Measurements from ENCODE around the gene XRCC1.
"Not testable (repeated sequence)": the region's sequence is repeated elsewhere in the genome, so short reads cannot be mapped to it uniquely, and the experiment has no call there.

XRCC1 gene

DNA sequence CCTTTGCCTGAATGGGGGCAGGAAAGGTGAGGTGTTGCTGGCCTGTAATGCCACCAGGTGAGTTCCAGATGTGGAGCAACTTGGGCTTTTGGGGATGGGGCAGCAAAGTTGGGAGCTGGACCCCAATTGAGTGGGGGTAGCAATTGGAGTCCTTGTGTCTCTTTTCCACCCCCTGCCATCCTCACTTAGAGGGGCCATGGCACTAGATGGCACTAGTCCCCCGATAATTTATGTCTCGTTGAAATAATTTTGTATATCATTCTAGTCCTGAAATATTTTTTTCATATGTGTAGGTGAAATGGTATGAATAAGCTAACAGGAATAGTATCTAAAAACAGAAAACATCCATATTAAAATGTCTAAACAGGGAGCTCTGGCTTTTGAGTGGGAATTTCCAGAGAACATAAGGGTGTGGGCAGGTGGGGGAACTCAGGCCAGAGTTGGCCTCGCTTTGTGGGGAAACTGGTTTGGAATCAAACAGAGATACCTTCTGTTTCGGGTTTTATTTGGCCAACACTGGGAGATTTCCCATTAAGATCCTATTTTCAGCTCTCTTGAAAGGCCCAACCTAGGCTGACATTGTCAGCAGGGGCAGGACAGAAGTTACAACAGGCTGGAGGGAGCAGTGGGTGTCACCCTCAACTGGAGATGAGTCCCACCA, 24.4 kb upstream of the XRCC1 start:
- DNase-seq (ENCODE audit: low read depth in 3 of 3, low spot score in 1 of 3), result no peak

DNA sequence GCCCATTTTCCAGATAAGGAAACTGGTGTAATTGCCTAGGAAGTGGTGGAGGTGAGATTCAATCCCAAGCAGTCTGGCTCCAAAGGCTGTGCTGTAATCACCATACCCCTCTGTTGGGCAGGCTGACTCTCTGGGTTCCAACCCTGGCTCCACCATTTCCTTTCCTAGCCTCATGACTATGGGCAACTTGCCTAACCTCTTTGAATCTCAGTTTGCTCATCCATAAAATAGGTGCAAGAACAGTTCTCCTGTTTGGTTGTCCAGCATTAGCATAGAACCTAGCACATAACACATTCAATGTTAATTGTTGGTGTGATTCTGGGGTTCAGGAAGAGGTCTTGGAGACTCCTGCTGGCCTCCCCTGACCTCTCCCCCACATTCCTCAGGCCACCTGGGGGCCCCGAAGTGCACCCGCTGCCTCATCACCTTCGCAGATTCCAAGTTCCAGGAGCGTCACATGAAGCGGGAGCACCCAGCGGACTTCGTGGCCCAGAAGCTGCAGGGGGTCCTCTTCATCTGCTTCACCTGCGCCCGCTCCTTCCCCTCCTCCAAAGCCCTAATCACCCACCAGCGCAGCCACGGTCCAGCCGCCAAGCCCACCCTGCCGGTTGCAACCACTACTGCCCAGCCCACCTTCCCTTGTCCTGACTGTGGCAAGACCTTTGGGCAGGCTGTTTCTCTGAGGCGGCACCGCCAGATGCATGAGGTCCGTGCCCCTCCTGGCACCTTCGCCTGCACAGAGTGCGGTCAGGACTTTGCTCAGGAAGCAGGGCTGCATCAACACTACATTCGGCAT, 23.3 kb upstream of the XRCC1 start:
- no peak for DNase-seq (ENCODE audit: low read depth in 3 of 3, low spot score in 1 of 3)

DNA sequence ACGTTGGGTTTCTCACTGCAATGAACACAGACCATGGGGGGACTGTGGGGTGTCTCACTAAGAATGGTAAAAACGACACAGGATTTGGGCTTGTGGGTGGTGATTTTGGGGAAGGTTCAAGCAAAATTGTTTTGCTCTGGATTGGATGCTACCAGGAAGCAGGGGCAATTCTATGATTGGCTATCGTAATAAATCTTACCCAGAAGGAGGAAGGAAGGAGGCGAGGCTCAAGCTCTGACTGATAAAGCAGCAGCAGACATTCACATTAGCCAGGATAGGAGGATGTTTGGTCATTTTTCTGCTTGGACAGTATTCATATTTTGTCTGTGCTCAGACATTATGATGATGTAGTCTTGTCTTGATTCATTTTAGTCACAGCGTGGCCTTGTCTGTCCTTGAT, 22.5 kb upstream of the XRCC1 start:
- no peak for DNase-seq (ENCODE audit: low read depth in 3 of 3, low spot score in 1 of 3)

DNA sequence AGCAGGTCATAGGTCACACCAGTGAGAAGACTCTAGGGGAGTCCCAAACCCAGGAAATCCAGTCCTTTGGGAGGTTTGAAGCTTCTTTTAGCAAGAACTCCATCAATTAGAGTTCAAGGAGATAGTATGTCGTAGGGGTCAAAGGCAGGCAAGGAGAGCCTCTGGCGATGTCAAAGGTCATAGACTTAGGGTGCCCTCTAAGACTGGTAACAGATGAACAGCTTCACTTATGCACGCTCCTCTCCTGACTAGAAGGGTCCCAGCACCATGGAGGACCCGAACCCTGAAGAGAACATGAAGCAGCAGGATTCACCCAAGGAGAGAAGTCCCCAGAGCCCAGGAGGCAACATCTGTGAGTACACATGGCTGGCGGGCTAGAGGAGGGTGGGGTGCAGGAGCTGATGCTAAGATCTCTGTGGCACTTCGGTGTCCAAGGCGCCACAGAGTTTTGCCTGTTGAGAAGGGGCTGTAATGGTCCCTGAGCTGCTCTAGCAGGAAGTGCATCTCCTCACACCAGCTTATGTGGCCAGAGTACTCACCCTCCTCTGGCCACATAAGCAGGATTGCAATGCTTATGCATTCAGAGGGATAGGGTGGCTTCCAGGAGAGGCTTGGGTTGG, 21.6 kb upstream of the XRCC1 start:
- no peak for DNase-seq (ENCODE audit: low read depth in 3 of 3, low spot score in 1 of 3)

DNA sequence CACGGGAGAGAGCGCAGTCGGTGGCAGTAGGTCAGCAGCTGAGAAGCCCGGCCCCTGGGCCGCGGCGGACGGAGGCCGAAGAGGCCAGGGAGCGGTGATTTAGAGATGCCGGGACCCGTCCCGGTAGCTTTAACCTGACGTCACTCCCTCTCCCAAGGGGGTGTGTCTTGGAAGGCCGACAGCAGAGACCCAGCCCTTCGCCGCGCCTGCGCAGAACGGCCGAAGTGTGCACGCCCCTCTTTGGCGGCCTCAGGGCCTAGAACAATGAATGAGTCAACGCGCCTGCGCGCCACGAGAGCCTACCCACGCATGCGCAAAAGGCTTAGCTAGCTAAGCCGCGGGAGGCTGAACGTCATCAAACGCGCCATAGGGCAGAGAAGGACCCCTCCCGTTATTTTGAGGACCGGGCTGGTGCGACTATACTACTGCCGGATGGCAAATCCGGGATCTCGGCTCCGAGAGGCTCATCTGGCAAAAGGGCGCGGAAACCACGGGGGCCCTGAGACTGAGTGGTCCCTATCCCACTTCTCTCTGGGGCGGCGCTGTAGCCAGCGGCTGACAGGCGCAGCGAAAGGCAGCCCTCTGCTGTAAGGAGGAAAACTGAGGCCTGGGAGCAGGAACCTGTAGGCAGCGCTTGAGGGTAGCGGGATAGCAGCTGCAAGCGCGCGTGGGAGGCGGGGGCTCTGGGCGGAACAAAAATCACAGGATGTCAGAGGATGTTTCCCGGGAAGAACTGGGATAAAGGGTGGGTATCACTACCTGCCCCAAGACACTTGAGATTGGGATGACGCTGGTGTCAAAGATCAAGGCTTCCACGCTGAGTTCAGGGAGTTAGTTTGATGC, 20.9 kb upstream of the XRCC1 start, which contains the start of the genes IRGQ and ZNF576:
IRGQ (minus strand) TSS at position 136 of the 843 bp plus-strand sequence. CDS start 796 bp downstream, outside the sequence.
ZNF576 (plus strand) TSS at position 597 of the 843 bp plus-strand sequence. CDS start 514 bp downstream, outside the sequence.
- DNase-seq (ENCODE audit: low read depth in 3 of 3, low spot score in 1 of 3), result peak; percentile 99 to 100 (median 100)

DNA sequence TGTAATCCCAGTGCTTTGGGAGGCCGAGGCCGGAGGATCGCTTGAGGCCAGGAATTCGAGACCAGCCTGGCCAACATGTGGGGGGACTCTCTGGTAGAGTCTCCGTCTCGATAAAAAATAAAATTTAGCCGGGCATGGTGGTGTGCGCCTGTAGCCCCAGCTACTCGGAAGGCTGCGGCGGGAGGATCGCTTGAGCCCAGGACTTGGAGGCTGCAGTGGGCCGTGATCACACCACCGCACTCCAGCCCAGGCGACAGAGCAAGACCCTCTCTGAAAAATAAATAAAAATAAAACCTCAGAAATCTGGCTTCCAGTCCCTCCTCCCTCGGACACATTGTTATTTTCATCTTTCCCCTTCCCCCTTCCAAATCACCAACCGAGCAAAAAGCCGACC, 20.3 kb upstream of the XRCC1 start:
- DNase-seq (ENCODE audit: low read depth in 3 of 3, low spot score in 1 of 3), result peak in 1 of 3 donors; percentile 4

DNA sequence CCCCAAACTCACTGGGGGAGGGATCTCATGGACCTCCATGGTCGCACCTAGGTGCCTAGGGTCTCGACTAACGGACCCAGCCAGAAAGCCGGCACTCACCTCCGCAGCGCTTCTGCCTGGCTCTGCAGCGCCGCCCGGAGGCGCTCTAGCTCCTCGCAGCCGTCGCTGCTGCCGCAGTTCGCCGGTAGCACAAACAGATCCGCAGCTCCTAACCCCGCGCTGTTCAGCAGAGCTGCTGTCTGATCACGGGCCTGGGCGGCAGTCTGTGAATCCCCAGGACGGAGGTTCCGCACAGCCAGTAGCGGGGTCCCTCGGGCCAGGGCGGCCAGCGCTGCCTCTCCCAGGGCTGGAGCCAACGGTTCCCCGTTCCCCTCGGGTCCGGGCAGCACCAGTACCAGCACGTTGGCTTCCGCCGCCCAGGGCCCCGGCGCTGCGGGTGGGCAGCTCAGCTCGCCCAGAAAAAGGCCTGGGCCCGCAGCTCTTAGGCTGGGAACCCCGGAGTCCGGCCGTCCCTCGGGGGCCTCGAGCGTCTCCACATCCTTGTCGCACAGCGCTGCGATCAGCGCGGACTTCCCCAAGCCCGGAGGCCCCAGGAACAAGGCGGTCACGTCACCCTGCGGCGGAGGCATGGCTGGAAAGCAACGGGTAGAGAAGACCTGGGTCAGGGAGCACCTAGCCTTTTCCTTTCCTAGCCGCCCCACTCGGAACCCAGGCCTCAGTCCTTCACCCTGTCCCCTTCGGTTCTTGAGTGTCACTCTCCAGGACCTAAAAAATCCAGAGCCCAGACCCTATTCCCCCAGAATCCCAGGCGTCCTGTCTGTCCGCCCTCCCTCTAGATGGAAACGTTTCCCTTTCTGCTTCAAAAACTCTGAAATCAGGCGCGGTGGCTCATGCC, 19.6 kb upstream of the XRCC1 start:
- peak; percentile 32 to 59 (median 52) for DNase-seq (ENCODE audit: low read depth in 3 of 3, low spot score in 1 of 3)

DNA sequence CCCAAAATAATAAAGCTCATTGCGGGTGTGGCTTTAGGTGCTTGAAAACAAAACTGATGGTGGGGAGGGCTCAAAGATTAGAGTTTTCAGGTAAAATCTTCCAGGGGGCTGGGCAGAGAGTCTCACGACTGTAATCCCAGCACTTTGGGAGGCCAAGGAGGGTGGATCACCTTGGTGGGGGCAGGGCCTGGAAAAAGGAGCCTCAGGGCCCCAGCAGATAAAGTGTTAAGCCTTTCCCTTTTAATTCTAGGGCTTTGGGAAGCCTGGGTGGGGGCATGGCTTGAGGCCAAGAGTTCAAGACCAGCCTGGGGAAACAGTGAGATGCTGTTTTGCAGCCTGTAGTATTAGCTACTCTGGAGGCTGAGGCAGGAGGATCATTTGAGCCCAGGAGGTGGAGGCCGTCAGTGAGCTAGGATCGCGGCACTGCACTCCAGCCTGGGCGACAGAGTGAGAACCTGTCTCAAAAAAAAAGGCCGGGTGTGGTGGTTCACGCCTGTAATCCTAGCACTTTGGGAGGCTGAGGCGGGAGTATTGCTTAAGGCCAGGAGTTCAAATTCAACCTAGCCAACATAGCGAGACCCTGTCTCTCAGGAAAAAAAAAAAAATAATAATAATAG, 18.9 kb upstream of the XRCC1 start:
- DNase-seq (ENCODE audit: low read depth in 3 of 3, low spot score in 1 of 3), result no peak

DNA sequence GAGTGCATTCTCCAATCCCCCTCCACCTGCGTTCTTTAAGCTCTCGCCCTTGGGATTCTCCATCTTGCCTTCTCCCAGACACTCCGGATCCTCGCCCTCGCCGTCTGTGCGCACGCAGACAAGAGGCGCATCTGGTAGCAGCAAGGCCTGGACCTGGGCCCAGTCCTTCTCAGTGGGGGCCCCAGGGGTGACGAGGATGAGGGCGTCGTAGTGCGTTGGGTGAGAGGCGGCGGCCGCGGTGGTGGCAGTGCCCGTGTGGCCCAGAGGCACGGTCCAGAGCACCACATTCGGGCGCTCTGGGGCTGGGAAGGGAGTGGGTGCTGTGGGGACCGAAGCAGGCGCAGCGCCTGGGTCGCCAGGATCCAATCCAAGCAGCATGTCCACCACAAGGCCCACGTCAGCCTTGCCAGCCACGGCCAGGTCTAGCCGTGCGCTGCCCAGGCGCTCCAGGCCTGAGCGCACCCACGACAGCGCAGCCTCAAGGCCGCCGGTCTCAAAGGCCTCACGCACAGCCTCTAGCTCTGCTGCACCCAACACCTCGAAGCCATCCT, 17.5 kb upstream of the XRCC1 start:
- DNase-seq (ENCODE audit: low read depth in 3 of 3, low spot score in 1 of 3), result no peak

DNA sequence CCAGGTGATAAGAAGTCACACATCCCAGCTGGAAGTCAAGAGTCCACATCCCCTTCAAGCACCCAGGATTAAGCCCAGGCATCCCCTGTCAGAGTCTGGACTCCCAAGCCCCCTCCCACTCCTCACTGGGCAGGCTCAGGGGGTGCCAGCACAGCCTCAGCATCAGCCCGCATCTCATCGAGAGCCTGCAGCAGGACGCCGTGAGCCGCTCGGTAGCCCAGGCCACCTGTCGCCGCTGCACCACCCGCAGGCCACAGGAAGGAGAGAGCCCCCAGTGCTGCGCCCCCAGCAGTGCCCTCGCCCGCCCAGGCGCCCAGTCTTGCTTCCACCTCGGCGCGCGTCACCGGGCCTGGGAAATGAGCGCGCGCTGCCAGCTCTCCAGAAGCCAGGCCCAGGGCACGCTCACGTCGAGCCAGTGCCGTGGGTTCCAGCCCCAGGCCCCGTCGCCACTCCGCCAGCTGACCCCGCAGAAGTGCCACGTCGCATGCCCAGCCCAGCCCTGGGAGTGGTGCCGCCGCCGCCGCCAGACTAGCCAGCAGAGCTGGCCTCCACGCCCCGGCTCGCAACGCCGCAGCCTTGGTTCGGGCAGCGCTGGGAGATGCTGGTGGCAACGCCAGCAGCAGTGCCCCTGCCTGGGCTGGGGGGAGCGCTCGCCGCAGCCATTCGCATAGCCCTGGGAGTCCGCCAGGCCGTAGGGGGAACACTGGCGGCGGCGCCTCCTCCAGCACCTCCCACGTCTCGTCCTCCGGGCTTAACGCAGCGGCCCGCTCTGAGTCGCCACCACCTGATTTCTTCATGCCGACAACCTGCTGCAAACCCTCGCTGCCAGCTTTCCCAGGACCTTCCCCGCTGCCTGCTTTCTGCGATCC, 16.8 kb upstream of the XRCC1 start:
- DNase-seq (ENCODE audit: low read depth in 3 of 3, low spot score in 1 of 3), result no peak

DNA sequence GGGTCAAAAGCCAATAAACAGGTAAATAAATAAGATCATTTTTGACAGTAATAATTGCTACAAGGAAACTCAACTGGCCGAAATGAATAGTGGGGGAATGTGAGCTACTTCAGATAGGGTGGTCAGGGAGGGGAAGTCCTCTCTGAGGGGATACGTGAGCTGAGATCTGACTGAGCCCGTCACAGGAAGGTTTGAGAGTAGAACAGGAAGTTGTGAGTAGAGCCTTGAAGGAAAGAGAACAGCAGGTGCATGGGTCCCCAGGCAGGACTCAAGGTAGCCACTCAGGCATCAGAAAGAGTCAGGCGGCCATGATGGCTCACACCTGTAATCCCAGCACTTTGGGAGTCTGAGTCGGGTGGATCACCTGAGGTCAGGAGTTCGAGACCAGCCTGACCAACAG, 14.4 kb upstream of the XRCC1 start:
- no peak for DNase-seq (ENCODE audit: low read depth in 3 of 3, low spot score in 1 of 3)

DNA sequence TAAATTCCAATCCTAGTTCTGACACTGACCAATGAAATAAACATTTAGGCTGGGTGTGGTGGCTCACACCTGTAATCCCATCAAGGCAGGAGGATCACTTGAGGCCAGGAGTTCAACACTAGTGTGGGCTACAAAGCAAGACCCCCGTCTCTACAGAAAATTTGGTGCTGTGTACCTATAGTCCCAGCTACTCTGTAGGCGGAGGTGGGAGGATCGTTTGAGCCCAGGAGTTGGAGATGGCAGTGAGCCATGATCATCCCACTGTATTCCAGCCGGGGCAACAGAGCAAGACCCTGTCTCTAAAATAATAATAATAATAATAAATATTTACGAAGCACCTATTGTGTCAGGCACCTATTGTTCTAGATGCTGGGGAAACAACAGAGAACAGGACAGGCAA, 13.9 kb upstream of the XRCC1 start:
- no peak for DNase-seq (ENCODE audit: low read depth in 3 of 3, low spot score in 1 of 3)

DNA sequence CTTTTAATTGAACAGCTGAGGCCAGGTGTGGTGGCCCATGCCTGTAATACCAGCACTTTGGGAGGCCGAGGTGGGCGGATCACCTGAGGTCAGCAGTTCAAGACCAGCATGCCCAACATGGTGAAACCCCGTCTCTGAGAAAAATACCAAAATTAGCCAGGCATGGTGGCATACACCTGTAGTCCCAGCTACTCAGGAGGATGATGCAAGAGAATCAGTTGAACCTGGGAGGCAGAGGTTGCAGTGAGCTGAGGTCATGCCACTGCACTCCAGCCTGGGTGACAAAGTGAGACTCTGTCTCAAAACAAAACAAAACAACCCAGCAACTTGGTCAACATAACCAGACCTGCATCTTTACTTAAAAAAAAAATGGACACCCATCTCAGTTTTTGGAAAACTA, 11.7 kb upstream of the XRCC1 start:
- not testable (repeated sequence) for DNase-seq (ENCODE audit: low read depth in 3 of 3, low spot score in 1 of 3)

DNA sequence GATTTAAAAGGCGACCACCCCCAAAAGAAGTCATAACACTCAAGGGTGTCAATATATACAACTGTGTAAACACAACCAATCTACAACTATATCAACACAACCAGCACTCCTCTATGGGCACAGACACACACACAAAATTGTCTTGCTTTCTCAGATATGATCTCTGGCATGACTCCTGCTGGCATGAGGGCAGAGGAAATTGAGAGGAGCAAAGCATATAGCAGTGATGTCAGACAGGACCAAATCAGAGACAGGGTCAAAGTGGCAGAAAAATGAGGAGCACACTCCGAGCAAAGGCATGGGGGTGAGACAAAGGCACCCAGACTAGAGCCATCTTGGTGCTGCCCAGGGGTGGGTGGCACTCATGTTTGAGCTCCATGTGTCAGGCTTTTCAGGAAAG, 11.0 kb upstream of the XRCC1 start:
- no peak for DNase-seq (ENCODE audit: low read depth in 3 of 3, low spot score in 1 of 3)

DNA sequence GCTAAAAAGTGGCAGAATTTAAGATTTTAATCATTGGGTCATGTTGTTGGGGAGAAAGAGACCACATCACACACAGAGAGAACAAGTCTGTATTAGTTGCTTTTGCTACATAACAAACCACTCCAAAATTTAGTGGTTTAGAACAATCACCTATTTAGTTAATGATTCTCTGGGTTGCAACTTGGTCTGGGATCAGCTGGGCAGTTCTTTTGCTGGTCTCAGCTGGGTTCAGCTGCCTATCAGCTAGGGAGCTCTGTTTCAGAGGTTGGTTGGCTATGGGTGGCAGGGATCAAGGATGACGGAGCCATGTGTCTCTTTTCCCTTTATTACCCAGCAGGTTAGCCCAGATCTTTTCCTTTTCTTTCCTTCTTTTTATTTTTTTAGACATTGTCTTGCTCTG, 9.2 kb upstream of the XRCC1 start:
- no peak for DNase-seq (ENCODE audit: low read depth in 3 of 3, low spot score in 1 of 3)

DNA sequence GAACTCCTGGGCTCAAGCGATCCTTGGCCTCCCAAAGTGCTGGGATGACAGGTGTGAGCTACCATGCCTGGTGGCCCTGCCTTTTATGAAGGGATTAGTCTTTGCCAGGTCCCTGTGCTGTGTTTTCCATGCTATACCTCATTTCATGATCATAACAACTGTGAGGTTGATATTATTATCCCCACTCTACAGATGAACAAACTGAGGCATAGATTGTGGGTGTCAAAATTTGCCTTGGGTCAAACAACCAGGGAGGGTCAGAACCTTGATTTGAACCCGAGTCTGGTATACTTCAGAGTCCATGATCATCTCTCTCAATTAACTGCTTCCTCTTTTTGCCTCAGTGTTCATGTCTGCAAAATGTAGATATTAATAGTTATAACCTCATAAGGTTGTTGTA, 7.2 kb upstream of the XRCC1 start:
- no peak for DNase-seq (ENCODE audit: low read depth in 3 of 3, low spot score in 1 of 3)

DNA sequence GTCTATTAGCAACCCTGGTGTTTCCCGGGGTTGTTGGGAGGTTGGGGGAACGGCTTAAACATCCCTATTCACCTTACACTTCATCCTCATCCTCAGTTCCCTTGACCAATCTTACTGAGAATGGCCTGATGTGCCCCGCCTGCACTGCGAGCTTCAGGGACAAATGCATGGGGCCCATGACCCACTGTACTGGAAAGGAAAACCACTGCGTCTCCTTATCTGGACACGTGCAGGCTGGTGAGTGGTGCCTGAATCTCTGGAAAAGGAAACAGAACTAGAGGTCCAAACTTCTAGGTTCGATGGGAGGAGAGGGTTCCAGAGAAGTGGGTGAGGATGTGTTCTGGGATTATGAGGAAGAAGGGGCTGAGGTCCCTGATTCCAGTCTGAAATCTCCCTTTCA, 6.1 kb upstream of the XRCC1 start:
- no peak for DNase-seq (ENCODE audit: low read depth in 3 of 3, low spot score in 1 of 3)

DNA sequence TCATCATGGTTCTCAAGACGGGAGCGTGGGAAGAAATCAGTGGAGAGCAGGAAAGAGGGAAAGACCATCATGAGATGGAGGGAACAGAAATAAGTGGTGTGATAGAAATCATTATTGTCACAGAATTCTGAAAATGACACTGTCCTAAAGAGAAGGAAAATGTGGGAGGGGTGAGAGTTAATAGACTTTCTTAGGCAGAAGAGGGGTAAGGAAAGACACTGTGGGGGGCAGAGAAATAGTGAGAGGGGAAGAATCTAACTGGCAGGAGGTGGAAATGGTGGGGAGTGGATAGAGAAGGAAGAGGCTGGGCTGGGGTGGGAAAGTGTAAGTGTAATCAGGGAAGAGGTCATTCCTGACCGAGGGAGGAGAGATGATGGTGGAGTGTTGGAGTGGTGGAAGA, 3.5 kb upstream of the XRCC1 start:
- DNase-seq (ENCODE audit: low read depth in 3 of 3, low spot score in 1 of 3), result no peak
